HepG2 (cell line): ENCODE results near the gene MTCH1. TPM values are rescaled to one million over a fixed set of nuclear protein-coding genes. Genes with fewer than 3 reads are reported as not detected.
A peak's percentile ranks its signal among the peaks of the same experiment; 100 is the strongest.

Source experiments
- DNMT1 ChIP-seq: sonication (generic); formaldehyde crosslinking; IDR thresholded peaks from 2 replicates; pipeline ENCODE4 v1.5.1; 2020; ENCODE audit warnings: mild to moderate bottlenecking, missing genetic modification reagents
- ERF ChIP-seq: IDR thresholded peaks from 2 replicates; pipeline ENCODE4 v1.6.1; 2018; ENCODE audit warnings: missing biosample characterization, missing genetic modification reagents
- HMG20A ChIP-seq: IDR thresholded peaks from 2 replicates; pipeline ENCODE4 v1.6.1; 2016; ENCODE audit warnings: borderline replicate concordance
- JUNB ChIP-seq: sonication (generic); formaldehyde crosslinking; IDR thresholded peaks from 2 replicates; pipeline ENCODE4 v1.8.0; 2022; ENCODE audit warnings: missing genetic modification reagents, mild to moderate bottlenecking, borderline replicate concordance
- KAT8 ChIP-seq: IDR thresholded peaks from 2 replicates; pipeline ENCODE4 v1.6.1; 2016; ENCODE audit warnings: missing genetic modification reagents, missing compliant biosample characterization
- KDM2A ChIP-seq: sonication (generic); formaldehyde crosslinking; IDR thresholded peaks from 2 replicates; pipeline ENCODE4 v1.4.0; 2020; ENCODE audit warnings: low read depth, missing genetic modification reagents, borderline replicate concordance
- MED1 ChIP-seq: sonication (generic); formaldehyde crosslinking; IDR thresholded peaks from 2 replicates; pipeline ENCODE4 v1.4.0; 2020; ENCODE audit warnings: missing genetic modification reagents
- PAX8 ChIP-seq: sonication (generic); formaldehyde crosslinking; IDR thresholded peaks from 2 replicates; pipeline ENCODE4 v1.8.0; 2022; ENCODE audit warnings: mild to moderate bottlenecking, missing genetic modification reagents, borderline replicate concordance
- SSRP1 ChIP-seq: IDR thresholded peaks from 2 replicates; pipeline ENCODE4 v1.6.1; 2016; ENCODE audit warnings: control low read depth
- STAT5B ChIP-seq: sonication (generic); formaldehyde crosslinking; IDR thresholded peaks from 2 replicates; pipeline ENCODE4 v1.4.0; 2020; ENCODE audit warnings: missing genetic modification reagents
- TSC22D2 ChIP-seq: sonication (generic); formaldehyde crosslinking; IDR thresholded peaks from 2 replicates; pipeline ENCODE4 v1.5.1; 2020; ENCODE audit warnings: missing genetic modification reagents, mild to moderate bottlenecking, borderline replicate concordance
- ZFP1 ChIP-seq: IDR thresholded peaks from 2 replicates; pipeline ENCODE4 v1.6.1; 2016
- ZIK1 ChIP-seq: sonication (generic); formaldehyde crosslinking; IDR thresholded peaks from 2 replicates; pipeline ENCODE4 v1.5.0; 2020; ENCODE audit warnings: mild to moderate bottlenecking, low read depth, missing genetic modification reagents, borderline replicate concordance
- ZNF20 ChIP-seq: sonication (generic); formaldehyde crosslinking; IDR thresholded peaks from 2 replicates; pipeline ENCODE4 v1.4.0; 2020; ENCODE audit warnings: mild to moderate bottlenecking, moderate library complexity, missing genetic modification reagents
- ZNF331 ChIP-seq: sonication (generic); formaldehyde crosslinking; IDR thresholded peaks from 2 replicates; pipeline ENCODE4 v1.4.0; 2020; ENCODE audit warnings: missing genetic modification reagents
- ZNF672 ChIP-seq: sonication (generic); formaldehyde crosslinking; IDR thresholded peaks from 2 replicates; pipeline ENCODE4 v1.8.1; 2022; ENCODE audit warnings: missing genetic modification reagents
- ZNF780A ChIP-seq: sonication (generic); formaldehyde crosslinking; IDR thresholded peaks from 2 replicates; pipeline ENCODE4 v1.8.0; 2022; ENCODE audit warnings: mild to moderate bottlenecking, missing genetic modification reagents, moderate library complexity
- polyA plus RNA-seq, 8 experiments: library from polyadenylated mRNA; depleted of rRNA in 3 of 8; stranded (reverse) in 7 of 8; unstranded in 1 of 8; fragments of >200 nt; fragmentation: Illumina TruSeq in 4 of 8; extraction: Trizol in 4 of 8; gene quantifications; 2 replicates each; pipeline versions ENCODE4 v1.2.1 to v1.2.3, GENCODE V29; 2011 to 2016; ENCODE audit warnings: low read depth in 4 of 8, missing spikeins in 1 of 8, mixed read lengths in 1 of 8; ENCODE audit not compliant: insufficient read depth in 1 of 8
- total RNA-seq, 5 experiments: library from RNA; depleted of rRNA; stranded (reverse); fragments of >200 nt; fragmentation: Illumina TruSeq; extraction: Trizol; gene quantifications; 2 replicates each; pipeline ENCODE4 v1.2.3, GENCODE V29; 2016; ENCODE audit warnings: low read depth in 1 of 5
- TF ChIP-seq, protein P1 (sequence below), 2 experiments: sonication (generic) in 1 of 2; formaldehyde crosslinking in 1 of 2; IDR thresholded peaks; 2 replicates each; pipeline versions ENCODE4 v1.5.1 to v1.6.1; 2011 to 2020; ENCODE audit warnings: borderline replicate concordance in 1 of 2, low read depth in 1 of 2, low read length in 1 of 2, mild to moderate bottlenecking in 1 of 2, missing genetic modification reagents in 1 of 2, moderate library complexity in 1 of 2
- TF ChIP-seq, protein P2 (sequence below): sonication (generic); formaldehyde crosslinking; IDR thresholded peaks from 2 replicates; pipeline ENCODE4 v1.8.0; 2022; ENCODE audit warnings: mild to moderate bottlenecking, missing genetic modification reagents; ENCODE audit not compliant: insufficient replicate concordance
- TF ChIP-seq, protein P3 (sequence below): sonication (generic); formaldehyde crosslinking; IDR thresholded peaks from 2 replicates; pipeline ENCODE4 v1.4.0; 2020; ENCODE audit warnings: mild to moderate bottlenecking, missing genetic modification reagents
- TF ChIP-seq, protein P4 (sequence below): sonication (generic); formaldehyde crosslinking; IDR thresholded peaks from 2 replicates; pipeline ENCODE4 v1.5.0; 2020; ENCODE audit warnings: mild to moderate bottlenecking, missing genetic modification reagents
- TF ChIP-seq, protein P5 (sequence below): sonication (generic); formaldehyde crosslinking; IDR thresholded peaks from 2 replicates; pipeline ENCODE4 v1.8.0; 2022; ENCODE audit warnings: mild to moderate bottlenecking, missing genetic modification reagents

MTCH1 gene
- total and polyA plus RNA-seq, 2 of the 13 experiments (the other 11 are each of a cell fraction or from before 2014, with no cell fraction given) = 86.2 to 144 TPM

DNA sequence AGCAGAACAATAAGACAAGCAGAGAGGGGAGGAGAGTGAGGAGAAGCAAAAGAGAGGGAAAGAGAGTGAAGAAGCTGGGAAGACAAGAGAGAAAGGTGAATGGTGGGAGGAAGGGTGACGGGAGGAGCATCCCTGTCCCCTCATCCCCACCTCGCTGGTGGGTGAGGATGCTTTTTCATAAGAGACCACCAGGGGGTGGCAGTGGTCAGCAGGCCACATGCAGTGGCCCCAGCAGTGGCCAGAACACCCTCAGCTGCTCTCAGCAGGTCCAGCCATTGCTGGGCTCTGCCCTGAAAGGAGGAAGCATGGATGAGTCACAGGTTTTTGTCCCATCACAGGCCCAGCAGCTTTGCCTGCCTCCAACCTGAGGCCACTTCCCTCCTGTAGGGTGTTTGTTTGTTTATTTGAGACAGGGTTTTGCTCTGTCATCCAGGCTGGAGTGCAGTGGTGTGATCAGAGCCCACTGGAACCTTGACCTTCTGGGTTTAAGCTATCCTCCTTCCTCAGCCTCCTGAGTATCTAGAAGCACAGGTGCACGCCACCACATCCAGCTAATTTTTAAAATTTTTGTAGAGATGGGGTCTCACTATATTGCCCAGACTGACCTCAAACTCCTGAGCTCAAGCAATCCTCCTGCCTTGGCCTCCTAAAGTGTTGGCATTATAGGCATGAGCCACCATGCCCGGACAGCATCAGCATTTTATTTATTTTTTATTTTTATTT lies 43.4 kb upstream of the MTCH1 start (continued):
- TF ChIP-seq, protein P1, sequence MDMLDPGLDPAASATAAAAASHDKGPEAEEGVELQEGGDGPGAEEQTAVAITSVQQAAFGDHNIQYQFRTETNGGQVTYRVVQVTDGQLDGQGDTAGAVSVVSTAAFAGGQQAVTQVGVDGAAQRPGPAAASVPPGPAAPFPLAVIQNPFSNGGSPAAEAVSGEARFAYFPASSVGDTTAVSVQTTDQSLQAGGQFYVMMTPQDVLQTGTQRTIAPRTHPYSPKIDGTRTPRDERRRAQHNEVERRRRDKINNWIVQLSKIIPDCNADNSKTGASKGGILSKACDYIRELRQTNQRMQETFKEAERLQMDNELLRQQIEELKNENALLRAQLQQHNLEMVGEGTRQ (IDR thresholded peaks at IDR 0.05; ENCODE audit: low read depth, low read length) = no peak
- TF ChIP-seq, protein P1 (CRISPR knock-in tag; IDR thresholded peaks at IDR 0.05; ENCODE audit: borderline replicate concordance) = no peak
- TF ChIP-seq, protein P2, sequence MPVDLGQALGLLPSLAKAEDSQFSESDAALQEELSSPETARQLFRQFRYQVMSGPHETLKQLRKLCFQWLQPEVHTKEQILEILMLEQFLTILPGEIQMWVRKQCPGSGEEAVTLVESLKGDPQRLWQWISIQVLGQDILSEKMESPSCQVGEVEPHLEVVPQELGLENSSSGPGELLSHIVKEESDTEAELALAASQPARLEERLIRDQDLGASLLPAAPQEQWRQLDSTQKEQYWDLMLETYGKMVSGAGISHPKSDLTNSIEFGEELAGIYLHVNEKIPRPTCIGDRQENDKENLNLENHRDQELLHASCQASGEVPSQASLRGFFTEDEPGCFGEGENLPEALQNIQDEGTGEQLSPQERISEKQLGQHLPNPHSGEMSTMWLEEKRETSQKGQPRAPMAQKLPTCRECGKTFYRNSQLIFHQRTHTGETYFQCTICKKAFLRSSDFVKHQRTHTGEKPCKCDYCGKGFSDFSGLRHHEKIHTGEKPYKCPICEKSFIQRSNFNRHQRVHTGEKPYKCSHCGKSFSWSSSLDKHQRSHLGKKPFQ (CRISPR knock-in tag) = peak; percentile 80
- TF ChIP-seq, protein P3, sequence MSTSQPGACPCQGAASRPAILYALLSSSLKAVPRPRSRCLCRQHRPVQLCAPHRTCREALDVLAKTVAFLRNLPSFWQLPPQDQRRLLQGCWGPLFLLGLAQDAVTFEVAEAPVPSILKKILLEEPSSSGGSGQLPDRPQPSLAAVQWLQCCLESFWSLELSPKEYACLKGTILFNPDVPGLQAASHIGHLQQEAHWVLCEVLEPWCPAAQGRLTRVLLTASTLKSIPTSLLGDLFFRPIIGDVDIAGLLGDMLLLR (CRISPR knock-in tag) = no peak
- TF ChIP-seq ZNF780A (CRISPR knock-in tag) (no peak), PAX8 (no peak), SSRP1 (peak; percentile 83), DNMT1 (0 out of 2 replicates have a peak, but pooled peaks have one; percentile 33), ZNF672 (no peak), ZNF331 (peak; percentile 78; the same call in 1 of the 2 replicates), KAT8 (CRISPR knock-in tag) (peak; percentile 78; the same call in 1 of the 2 replicates), ZFP1 (CRISPR knock-in tag) (no peak), JUNB (no peak), TSC22D2 (CRISPR knock-in tag) (no peak), ZIK1 (CRISPR knock-in tag) (no peak), STAT5B (CRISPR knock-in tag) (no peak), HMG20A (CRISPR knock-in tag) (peak; percentile 60; the same call in 1 of the 2 replicates), ZNF20 (no peak), ERF (CRISPR knock-in tag) (peak; percentile 80; the same call in 1 of the 2 replicates), MED1 (CRISPR knock-in tag) (peak; percentile 59), KDM2A (CRISPR knock-in tag) (peak; percentile 75; the same call in 1 of the 2 replicates)
- TF ChIP-seq, protein P4, sequence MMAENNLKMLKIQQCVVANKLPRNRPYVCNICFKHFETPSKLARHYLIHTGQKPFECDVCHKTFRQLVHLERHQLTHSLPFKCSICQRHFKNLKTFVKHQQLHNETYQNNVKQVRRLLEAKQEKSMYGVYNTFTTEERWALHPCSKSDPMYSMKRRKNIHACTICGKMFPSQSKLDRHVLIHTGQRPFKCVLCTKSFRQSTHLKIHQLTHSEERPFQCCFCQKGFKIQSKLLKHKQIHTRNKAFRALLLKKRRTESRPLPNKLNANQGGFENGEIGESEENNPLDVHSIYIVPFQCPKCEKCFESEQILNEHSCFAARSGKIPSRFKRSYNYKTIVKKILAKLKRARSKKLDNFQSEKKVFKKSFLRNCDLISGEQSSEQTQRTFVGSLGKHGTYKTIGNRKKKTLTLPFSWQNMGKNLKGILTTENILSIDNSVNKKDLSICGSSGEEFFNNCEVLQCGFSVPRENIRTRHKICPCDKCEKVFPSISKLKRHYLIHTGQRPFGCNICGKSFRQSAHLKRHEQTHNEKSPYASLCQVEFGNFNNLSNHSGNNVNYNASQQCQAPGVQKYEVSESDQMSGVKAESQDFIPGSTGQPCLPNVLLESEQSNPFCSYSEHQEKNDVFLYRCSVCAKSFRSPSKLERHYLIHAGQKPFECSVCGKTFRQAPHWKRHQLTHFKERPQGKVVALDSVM (CRISPR knock-in tag) = peak; percentile 87
- TF ChIP-seq, protein P5, sequence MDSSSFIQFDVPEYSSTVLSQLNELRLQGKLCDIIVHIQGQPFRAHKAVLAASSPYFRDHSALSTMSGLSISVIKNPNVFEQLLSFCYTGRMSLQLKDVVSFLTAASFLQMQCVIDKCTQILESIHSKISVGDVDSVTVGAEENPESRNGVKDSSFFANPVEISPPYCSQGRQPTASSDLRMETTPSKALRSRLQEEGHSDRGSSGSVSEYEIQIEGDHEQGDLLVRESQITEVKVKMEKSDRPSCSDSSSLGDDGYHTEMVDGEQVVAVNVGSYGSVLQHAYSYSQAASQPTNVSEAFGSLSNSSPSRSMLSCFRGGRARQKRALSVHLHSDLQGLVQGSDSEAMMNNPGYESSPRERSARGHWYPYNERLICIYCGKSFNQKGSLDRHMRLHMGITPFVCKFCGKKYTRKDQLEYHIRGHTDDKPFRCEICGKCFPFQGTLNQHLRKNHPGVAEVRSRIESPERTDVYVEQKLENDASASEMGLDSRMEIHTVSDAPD (CRISPR knock-in tag) = no peak
